HEK293 (cell line): ENCODE results near the gene ELAVL2.
A peak's percentile ranks its signal among the peaks of the same experiment; 100 is the strongest.

Source experiments
- CTCF ChIA-PET: fragments of 350-600 bp; formaldehyde crosslinking; extraction: SDS; loops from one replicate; lab custom pipeline; 2021; ENCODE audit warnings: antibody characterized with exemption; lab: Yijun Ruan, JAX
- POLR2A ChIA-PET: fragments of 300-600 bp; formaldehyde crosslinking; extraction: SDS; loops from one replicate; lab custom pipeline; 2020; ENCODE audit warnings: antibody characterized with exemption, inconsistent platforms; lab: Yijun Ruan, JAX
- H3K27ac ChIP-seq: fragments of 200-500 bp; sonication (Bioruptor generic); 2 replicates; pipeline ENCODE4 v1.5.1; 2014; ENCODE audit warnings: low read depth, low read length, control low read depth, inconsistent platforms; ENCODE audit errors: extremely low read depth
- H3K36me3 ChIP-seq, 2 experiments: fragments of 200-500 bp in 1 of 2; sonication (Bioruptor generic) in 1 of 2; 1 replicate in 1 of 2; 2 replicates in 1 of 2; pipeline ENCODE4 v1.5.1; 2014 to 2017; ENCODE audit warnings: inconsistent platforms in 2 of 2, low read length in 2 of 2; ENCODE audit not compliant: control insufficient read depth in 2 of 2, insufficient read depth in 1 of 2
- H3K4me1 ChIP-seq: fragments of 200-500 bp; sonication (Bioruptor generic); 2 replicates; pipeline ENCODE4 v1.5.1; 2014; ENCODE audit warnings: mild to moderate bottlenecking, low read length, inconsistent platforms; ENCODE audit not compliant: control insufficient read depth, insufficient read depth
- H3K4me3 ChIP-seq: 2 replicates; pipeline ENCODE4 v1.5.1; 2011; ENCODE audit warnings: low read depth, mild to moderate bottlenecking, control low read depth, low read length, moderate library complexity
- H3K9me3 ChIP-seq: fragments of 200-500 bp; sonication (Bioruptor generic); 2 replicates; pipeline ENCODE4 v1.5.1; 2014; ENCODE audit warnings: low read depth, low read length, inconsistent platforms; ENCODE audit not compliant: control insufficient read depth, insufficient read depth
- GFI1B ChIP-seq: fragments of 450-650 bp; formaldehyde crosslinking; IDR thresholded peaks from 2 replicates; pipeline ENCODE4 v1.5.1; 2016; ENCODE audit warnings: missing biosample characterization, missing genetic modification characterization
- HOXD13 ChIP-seq: sonication (generic); formaldehyde crosslinking; IDR thresholded peaks from 2 replicates; pipeline ENCODE4 v1.8.0; 2022; ENCODE audit warnings: missing genetic modification reagents, borderline replicate concordance
- KLF17 ChIP-seq: fragments of 450-650 bp; formaldehyde crosslinking; IDR thresholded peaks from 2 replicates; pipeline ENCODE4 v1.5.1; 2016; ENCODE audit warnings: missing biosample characterization, missing genetic modification characterization
- KLF7 ChIP-seq: fragments of 450-650 bp; formaldehyde crosslinking; IDR thresholded peaks from 2 replicates; pipeline ENCODE4 v1.5.1; 2016; ENCODE audit warnings: missing biosample characterization, missing genetic modification characterization, borderline replicate concordance
- KLF9 ChIP-seq: fragments of 450-650 bp; formaldehyde crosslinking; IDR thresholded peaks from 2 replicates; pipeline ENCODE4 v1.5.1; 2016; ENCODE audit warnings: missing biosample characterization, missing genetic modification characterization, low read depth
- REPIN1 ChIP-seq: fragments of 450-650 bp; formaldehyde crosslinking; IDR thresholded peaks from 2 replicates; pipeline ENCODE4 v1.5.1; 2017; ENCODE audit warnings: missing biosample characterization, missing genetic modification characterization, low read depth
- SCRT1 ChIP-seq: fragments of 450-650 bp; formaldehyde crosslinking; IDR thresholded peaks from 2 replicates; pipeline ENCODE4 v1.5.1; 2016; ENCODE audit warnings: missing biosample characterization, missing genetic modification characterization, borderline replicate concordance
- WT1 ChIP-seq: fragments of 450-650 bp; formaldehyde crosslinking; IDR thresholded peaks from 2 replicates; pipeline ENCODE4 v1.5.1; 2016; ENCODE audit warnings: missing biosample characterization, missing genetic modification characterization
- ZBTB1 ChIP-seq: fragments of 450-650 bp; formaldehyde crosslinking; IDR thresholded peaks from 2 replicates; pipeline ENCODE4 v1.5.1; 2016; ENCODE audit warnings: missing biosample characterization, missing genetic modification characterization
- ZBTB10 ChIP-seq: fragments of 450-650 bp; formaldehyde crosslinking; IDR thresholded peaks from 2 replicates; pipeline ENCODE4 v1.5.1; 2016; ENCODE audit warnings: missing biosample characterization, missing genetic modification characterization
- ZFHX2 ChIP-seq: fragments of 450-650 bp; formaldehyde crosslinking; conservative IDR thresholded peaks from 2 replicates; pipeline ENCODE4 v1.5.1; 2016; ENCODE audit warnings: missing biosample characterization, missing genetic modification characterization
- ZNF121 ChIP-seq: fragments of 450-650 bp; formaldehyde crosslinking; IDR thresholded peaks from 2 replicates; pipeline ENCODE4 v1.5.1; 2016; ENCODE audit warnings: missing biosample characterization, missing genetic modification characterization
- ZNF157 ChIP-seq: fragments of 450-650 bp; formaldehyde crosslinking; IDR thresholded peaks from 2 replicates; pipeline ENCODE4 v1.5.1; 2016; ENCODE audit warnings: missing biosample characterization, missing genetic modification characterization
- ZNF16 ChIP-seq: fragments of 450-650 bp; formaldehyde crosslinking; IDR thresholded peaks from 2 replicates; pipeline ENCODE4 v1.5.1; 2016; ENCODE audit warnings: low read depth, missing biosample characterization, missing genetic modification characterization
- ZNF292 ChIP-seq: fragments of 450-650 bp; formaldehyde crosslinking; IDR thresholded peaks from 2 replicates; pipeline ENCODE4 v1.5.1; 2016; ENCODE audit warnings: low read depth, missing biosample characterization, missing genetic modification characterization, borderline replicate concordance
- ZNF302 ChIP-seq: fragments of 450-650 bp; formaldehyde crosslinking; IDR thresholded peaks from 2 replicates; pipeline ENCODE4 v1.5.1; 2016; ENCODE audit warnings: missing biosample characterization, missing genetic modification characterization, low read depth
- ZNF311 ChIP-seq: fragments of 450-650 bp; formaldehyde crosslinking; IDR thresholded peaks from 2 replicates; pipeline ENCODE4 v1.5.1; 2017; ENCODE audit warnings: missing biosample characterization, missing genetic modification characterization, borderline replicate concordance
- ZNF510 ChIP-seq: fragments of 450-650 bp; formaldehyde crosslinking; IDR thresholded peaks from 2 replicates; pipeline ENCODE4 v1.5.1; 2018; ENCODE audit warnings: mild to moderate bottlenecking, missing genetic modification characterization, missing biosample characterization; ENCODE audit not compliant: insufficient replicate concordance
- ZNF529 ChIP-seq: fragments of 450-650 bp; formaldehyde crosslinking; IDR thresholded peaks from 2 replicates; pipeline ENCODE4 v1.5.1; 2017; ENCODE audit warnings: missing genetic modification characterization, missing biosample characterization; ENCODE audit not compliant: insufficient replicate concordance
- ZNF549 ChIP-seq: fragments of 450-650 bp; IDR thresholded peaks from 2 replicates; pipeline ENCODE4 v1.5.1; 2018; ENCODE audit warnings: missing biosample characterization, missing genetic modification characterization, mild to moderate bottlenecking, inconsistent platforms, moderate library complexity
- ZNF560 ChIP-seq: fragments of 450-650 bp; formaldehyde crosslinking; IDR thresholded peaks from 2 replicates; pipeline ENCODE4 v1.5.1; 2017; ENCODE audit warnings: missing biosample characterization, missing genetic modification characterization, borderline replicate concordance
- ZNF561 ChIP-seq: fragments of 450-650 bp; IDR thresholded peaks from 2 replicates; pipeline ENCODE4 v1.5.1; 2018; ENCODE audit warnings: missing biosample characterization, missing genetic modification characterization, borderline replicate concordance
- ZNF585B ChIP-seq: fragments of 450-650 bp; formaldehyde crosslinking; IDR thresholded peaks from 2 replicates; pipeline ENCODE4 v1.5.1; 2016; ENCODE audit warnings: missing biosample characterization, missing genetic modification characterization
- ZNF621 ChIP-seq: fragments of 450-650 bp; formaldehyde crosslinking; IDR thresholded peaks from 2 replicates; pipeline ENCODE4 v1.5.1; 2017; ENCODE audit warnings: missing biosample characterization, missing genetic modification characterization
- ZNF645 ChIP-seq: fragments of 450-650 bp; formaldehyde crosslinking; IDR thresholded peaks from 2 replicates; pipeline ENCODE4; 2016; ENCODE audit warnings: missing biosample characterization, missing genetic modification characterization
- ZNF677 ChIP-seq: fragments of 450-650 bp; IDR thresholded peaks from 2 replicates; pipeline ENCODE4 v1.5.0; 2018; ENCODE audit warnings: missing biosample characterization, mild to moderate bottlenecking, missing genetic modification characterization, moderate library complexity
- ZSCAN23 ChIP-seq: fragments of 450-650 bp; formaldehyde crosslinking; IDR thresholded peaks from 2 replicates; pipeline ENCODE4 v1.5.1; 2016; ENCODE audit warnings: missing biosample characterization, missing genetic modification characterization

ELAVL2 gene

GRCh38 chr9:23849379-23850035, 23.5 kb upstream of the ELAVL2 start:
- CTCF ChIA-PET, result no interaction called here
- TF ChIP-seq ZNF561 (tag by site-specific recombination) (no peak), ZNF16 (tag by site-specific recombination) (no peak), ZFHX2 (tag by site-specific recombination) (0 out of 2 replicates have a peak, but pooled peaks have one; percentile 14), ZNF121 (no peak), SCRT1 (tag by site-specific recombination) (no peak), REPIN1 (tag by site-specific recombination) (no peak)
- TF ChIP-seq, all 188 proteins: peak for 1
- H3K9me3 ChIP-seq, result no peaks in the 10 kb centered on the region
- H3K36me3 ChIP-seq, result no peaks in the 10 kb centered on the region
- peak overlapping the region; percentile 45 for H3K4me3 ChIP-seq
- H3K27ac ChIP-seq, result no peak overlapping the region
- POLR2A ChIA-PET, result interaction anchor here (1.2 kb wide), 1 partner anchor 24 kb away, joined by 6 read pairs; the partner anchor contains the start of gene ELAVL2
- H3K4me1 ChIP-seq, result 0 out of 2 replicates have a peak, but pooled peaks cover 3% of the 10 kb centered on the region

GRCh38 chr9:23842565-23843129, 16.6 kb upstream of the ELAVL2 start:
- ChIA-PET POLR2A (no interaction called here), CTCF (interaction anchor here (0.6 to 1.2 kb wide), 6 partner anchors 14 to 886 kb away, joined by 3 to 5 read pairs (median 3); partner anchors contain the start of gene ELAVL2)
- Histone ChIP-seq H3K9me3 (no peaks in the 10 kb centered on the region), H3K4me3 (no peak overlapping the region)
- TF ChIP-seq ZNF510 (tag by site-specific recombination) (no peak), ZNF157 (tag by site-specific recombination) (no peak), GFI1B (no peak), ZNF645 (tag by site-specific recombination) (no peak), KLF17 (tag by site-specific recombination) (no peak), ZNF292 (tag by site-specific recombination) (no peak), WT1 (no peak), ZSCAN23 (tag by site-specific recombination) (no peak)
- TF ChIP-seq, all 188 proteins: peak for 0
- Histone ChIP-seq H3K27ac (no peak overlapping the region), H3K4me1 (no peaks in the 10 kb centered on the region), H3K36me3 (no peaks in the 10 kb centered on the region)

- Histone ChIP-seq H3K4me1 (no peaks in the 10 kb centered on the region), H3K4me3 (no peak overlapping the region), H3K9me3 (no peaks in the 10 kb centered on the region), H3K36me3 (no peaks in the 10 kb centered on the region), H3K27ac (no peak overlapping the region)
- ChIA-PET POLR2A (no interaction called here), CTCF (no interaction called here)
- TF ChIP-seq ZNF311 (tag by site-specific recombination) (no peak), ZBTB10 (no peak), ZBTB1 (tag by site-specific recombination) (no peak), ZNF560 (tag by site-specific recombination) (no peak), KLF7 (tag by site-specific recombination) (no peak), ZNF621 (no peak), HOXD13 (no peak), ZNF549 (tag by site-specific recombination) (no peak), ZNF529 (no peak), ZNF585B (tag by site-specific recombination) (no peak), ZNF677 (tag by site-specific recombination) (no peak), KLF9 (tag by site-specific recombination) (no peak), ZNF302 (tag by site-specific recombination) (no peak)
Measured at GRCh38 chr9:23841304-23841703, 15.3 kb upstream of the ELAVL2 start.
